ENCODE measurements around the gene VRK1.

DNA sequence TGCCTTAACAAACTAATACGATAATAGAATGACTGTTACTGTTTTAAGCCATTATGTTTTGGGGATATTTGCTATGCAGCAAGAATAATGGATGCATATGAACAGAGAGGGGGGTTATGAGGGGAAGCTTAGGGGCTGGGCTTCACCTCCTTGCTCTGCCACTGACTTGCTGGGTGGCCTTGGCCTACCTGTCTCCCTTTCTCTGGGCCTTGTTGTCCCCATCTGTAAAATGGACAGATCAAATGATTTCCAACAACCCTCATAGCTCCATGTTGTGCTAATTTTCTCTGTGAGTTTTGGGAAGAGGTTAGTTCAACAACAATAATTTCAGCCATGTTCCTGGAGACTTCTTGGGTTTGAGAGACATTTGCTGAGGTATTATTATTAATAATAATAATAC is 119.6 kb downstream of the VRK1 start:
- TF ChIP-seq, protein P1, sequence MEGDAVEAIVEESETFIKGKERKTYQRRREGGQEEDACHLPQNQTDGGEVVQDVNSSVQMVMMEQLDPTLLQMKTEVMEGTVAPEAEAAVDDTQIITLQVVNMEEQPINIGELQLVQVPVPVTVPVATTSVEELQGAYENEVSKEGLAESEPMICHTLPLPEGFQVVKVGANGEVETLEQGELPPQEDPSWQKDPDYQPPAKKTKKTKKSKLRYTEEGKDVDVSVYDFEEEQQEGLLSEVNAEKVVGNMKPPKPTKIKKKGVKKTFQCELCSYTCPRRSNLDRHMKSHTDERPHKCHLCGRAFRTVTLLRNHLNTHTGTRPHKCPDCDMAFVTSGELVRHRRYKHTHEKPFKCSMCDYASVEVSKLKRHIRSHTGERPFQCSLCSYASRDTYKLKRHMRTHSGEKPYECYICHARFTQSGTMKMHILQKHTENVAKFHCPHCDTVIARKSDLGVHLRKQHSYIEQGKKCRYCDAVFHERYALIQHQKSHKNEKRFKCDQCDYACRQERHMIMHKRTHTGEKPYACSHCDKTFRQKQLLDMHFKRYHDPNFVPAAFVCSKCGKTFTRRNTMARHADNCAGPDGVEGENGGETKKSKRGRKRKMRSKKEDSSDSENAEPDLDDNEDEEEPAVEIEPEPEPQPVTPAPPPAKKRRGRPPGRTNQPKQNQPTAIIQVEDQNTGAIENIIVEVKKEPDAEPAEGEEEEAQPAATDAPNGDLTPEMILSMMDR (IDR thresholded peaks at IDR 0.05 in 4 of 5, conservative IDR thresholded peaks at IDR 0.05 in 1 of 5): no peak
- TF ChIP-seq POLR2A (IDR thresholded peaks at IDR 0.05): no peak
